ENCODE data around the gene KNSTRN.

KNSTRN gene

DNA sequence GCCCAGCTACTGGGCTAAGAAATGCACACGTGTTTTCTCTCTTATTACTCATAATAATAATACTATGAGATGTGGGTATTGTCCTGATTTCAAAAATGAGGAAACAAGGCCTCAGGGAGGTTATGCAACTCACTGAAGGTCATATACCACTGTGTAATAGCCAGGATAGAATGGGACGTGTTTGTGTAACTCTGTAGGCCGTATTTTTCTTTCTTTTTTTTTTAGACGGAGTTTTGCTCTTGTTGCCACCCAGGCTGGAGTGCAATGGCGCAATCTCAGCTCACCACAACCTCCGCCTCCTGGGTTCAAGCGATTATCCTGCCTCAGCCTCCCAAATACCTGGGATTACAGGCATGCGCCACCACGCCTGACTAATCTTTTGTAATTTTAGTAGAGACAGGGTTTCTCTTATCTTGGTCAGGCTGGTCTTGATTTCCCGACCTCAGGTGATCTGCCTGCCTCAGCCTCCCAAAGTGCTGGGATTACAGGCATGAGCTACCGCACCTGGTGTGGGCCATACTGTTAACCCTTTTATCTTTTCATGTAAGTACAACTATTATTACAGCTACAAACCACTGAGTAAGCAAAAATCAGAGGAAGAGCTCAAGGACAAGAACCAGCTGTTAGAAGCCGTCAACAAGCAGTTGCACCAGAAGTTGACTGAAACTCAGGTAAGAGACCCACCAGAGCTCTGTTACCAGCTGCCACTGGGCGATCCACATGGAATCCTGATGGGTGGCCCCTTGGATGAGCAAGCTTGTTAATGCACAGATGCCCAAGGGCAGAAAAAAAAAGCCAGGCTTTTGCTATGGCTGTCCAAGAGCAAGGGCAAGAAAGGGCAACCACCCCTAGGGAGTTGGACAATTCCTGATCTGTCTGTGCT, 6.7 kb downstream of the KNSTRN start:
- FAIRE-seq (no peak), DNase-seq (ENCODE audit: insufficient read length) (no peak)
- TF ChIP-seq POLR2AphosphoS5 (IDR thresholded peaks at IDR 0.05; ENCODE audit: low read depth, low read length), result no peak
- no peak for TF ChIP-seq TAF1 (IDR thresholded peaks at IDR 0.05; ENCODE audit: borderline replicate concordance, low read depth, low read length)
- TF ChIP-seq POLR2A (IDR thresholded peaks at IDR 0.05; ENCODE audit: low read depth, low read length), result no peak

DNA sequence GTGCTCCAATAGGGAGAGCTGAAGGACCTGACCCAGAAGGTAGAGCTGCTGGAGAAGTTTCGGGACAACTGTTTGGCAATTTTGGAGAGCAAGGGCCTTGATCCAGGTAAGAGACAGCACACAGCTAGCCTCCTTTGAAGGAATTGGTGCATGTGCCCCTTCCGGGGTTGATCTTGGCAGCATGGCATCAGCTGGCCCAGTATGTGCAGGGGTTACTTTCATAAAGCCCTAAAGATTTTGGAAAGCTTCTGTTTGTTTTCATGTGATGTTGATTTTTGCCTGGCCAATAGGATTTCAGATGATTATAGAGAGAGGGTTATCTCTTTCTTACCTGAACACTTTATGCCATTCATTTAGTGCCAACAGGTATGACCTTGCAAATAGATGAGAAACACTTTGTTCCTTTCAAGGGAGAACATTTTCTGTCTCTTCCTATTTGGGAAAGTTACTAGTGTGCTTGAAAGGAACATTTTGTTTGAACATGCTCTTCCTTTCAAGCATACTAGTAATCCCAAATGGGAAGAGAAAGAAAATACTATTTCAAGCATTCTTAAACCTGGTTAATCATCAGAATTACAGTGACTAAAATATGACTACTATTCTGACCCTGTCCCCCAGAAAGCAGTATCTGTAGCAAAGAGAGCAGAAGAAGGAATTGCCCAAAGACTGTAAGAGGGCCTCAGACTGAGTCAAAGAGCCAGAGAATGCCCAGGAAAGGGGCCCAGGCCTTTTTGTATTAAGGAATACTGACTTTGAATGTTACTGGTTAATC, 7.5 kb downstream of the KNSTRN start:
- no peak for TF ChIP-seq POLR2AphosphoS5 (IDR thresholded peaks at IDR 0.05; ENCODE audit: low read depth, low read length)
- no peak for TF ChIP-seq POLR2A (IDR thresholded peaks at IDR 0.05; ENCODE audit: low read depth, low read length)
- no peak for TF ChIP-seq TAF1 (IDR thresholded peaks at IDR 0.05; ENCODE audit: borderline replicate concordance, low read depth, low read length)
- FAIRE-seq, result no peak
- DNase-seq (ENCODE audit: insufficient read length), result no peak

DNA sequence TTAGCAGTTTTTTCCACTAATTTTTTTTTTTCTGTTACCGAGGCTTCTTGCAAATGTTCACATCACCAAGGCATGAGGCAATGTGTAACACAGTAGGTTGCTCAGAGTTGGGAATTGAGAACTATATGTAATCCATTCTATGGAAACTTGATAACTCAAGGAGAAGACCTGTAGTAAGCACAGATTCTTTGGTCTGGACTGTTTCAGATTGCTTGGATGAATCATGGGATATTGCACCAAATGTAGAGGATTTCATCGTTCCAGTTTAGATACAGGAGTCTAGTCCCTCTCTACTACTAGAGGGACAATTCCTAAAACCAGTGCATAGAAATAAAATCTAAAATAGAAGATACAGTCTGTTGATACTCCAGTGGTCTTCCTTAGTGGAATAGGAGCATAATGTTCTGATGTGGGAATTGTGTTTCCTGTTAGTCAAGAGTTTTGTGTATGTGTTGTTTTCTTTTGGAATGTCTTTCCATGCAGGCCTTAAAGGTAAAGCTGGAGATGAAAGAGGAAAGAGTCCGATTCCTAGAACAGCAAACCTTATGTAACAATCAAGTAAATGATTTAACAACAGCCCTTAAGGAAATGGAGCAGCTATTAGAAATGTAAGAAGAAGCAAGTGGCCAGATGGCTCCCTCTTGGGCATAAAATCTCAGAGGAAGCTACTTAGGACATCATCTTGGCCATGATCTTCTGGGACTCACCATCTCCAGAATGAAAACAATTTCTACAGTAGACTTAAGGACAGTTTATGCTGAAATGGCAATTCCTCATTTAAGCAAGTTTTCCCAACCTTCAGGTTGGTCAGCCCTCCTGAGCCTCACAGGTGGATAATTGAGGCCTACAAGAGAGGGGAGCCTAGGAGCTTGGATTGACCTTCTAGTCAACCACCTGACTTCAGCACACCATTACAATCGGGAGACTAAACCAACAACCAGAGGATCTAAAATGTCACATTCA, 10.7 kb downstream of the KNSTRN start:
- FAIRE-seq, result no peak
- no peak for TF ChIP-seq POLR2AphosphoS5 (IDR thresholded peaks at IDR 0.05; ENCODE audit: low read depth, low read length)
- no peak for TF ChIP-seq POLR2A (IDR thresholded peaks at IDR 0.05; ENCODE audit: low read depth, low read length)
- TF ChIP-seq TAF1 (IDR thresholded peaks at IDR 0.05; ENCODE audit: borderline replicate concordance, low read depth, low read length), result no peak
- DNase-seq (ENCODE audit: insufficient read length), result no peak

DNA sequence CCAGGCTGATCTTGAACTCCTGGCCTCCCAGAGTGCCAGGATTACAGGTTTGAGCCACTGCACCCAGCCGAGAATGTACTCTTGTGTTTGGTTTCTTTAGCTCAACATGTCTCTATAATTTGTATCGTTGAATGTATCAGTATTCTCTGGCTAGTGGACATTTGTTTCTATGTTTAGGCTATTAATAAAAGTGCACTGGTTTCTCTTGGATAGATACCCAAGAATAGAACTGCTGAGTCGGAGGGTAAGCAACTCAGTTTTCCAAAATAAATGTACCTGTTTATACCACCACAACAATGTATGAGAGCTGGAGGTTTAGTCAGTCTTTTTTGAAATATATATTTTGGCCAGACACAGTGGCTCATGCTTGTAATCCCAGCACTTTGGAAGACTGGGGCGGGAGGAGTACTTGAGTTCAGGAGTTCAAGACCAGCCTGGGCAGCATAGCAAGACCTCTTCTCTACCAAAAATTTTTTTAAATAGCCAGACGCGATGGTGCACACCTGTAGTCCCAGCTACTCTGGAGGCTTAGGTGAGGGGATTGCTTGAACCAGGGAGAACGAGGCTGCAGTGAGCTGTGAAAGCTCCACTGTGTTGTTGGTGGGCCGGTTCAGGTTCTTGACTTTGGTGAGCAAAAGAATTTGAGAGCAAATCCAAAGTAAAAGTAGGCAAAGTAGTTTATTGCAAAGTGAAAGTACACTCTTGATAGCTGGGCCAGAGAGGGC, 15.3 kb downstream of the KNSTRN start:
- FAIRE-seq (no peak), DNase-seq (ENCODE audit: insufficient read length) (no peak)
- TF ChIP-seq TAF1 (IDR thresholded peaks at IDR 0.05; ENCODE audit: borderline replicate concordance, low read depth, low read length), result no peak
- no peak for TF ChIP-seq POLR2AphosphoS5 (IDR thresholded peaks at IDR 0.05; ENCODE audit: low read depth, low read length)
- TF ChIP-seq POLR2A (IDR thresholded peaks at IDR 0.05; ENCODE audit: low read depth, low read length), result no peak

DNA sequence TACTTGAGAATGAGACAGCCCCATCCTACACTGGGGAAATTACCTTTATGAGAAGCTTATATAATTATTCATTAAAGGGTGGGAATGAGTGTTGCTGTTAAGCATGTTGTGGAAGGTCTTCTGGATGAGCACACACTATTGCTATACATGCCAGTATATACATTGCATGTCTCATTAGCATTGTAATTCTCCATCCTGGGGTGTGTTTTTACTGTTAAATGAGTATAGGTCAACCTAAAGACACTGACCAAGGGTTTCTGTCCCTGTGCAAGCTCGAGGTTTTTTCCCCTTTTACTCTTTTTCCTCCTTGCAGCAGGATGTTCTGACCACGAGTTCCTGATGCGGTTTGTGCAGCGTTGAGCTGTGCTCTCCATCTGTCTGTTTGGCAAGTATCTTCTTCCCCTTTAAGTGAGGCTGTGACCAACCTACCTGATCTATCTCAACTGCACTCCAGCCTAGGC, 15.9 kb downstream of the KNSTRN start:
- TF ChIP-seq POLR2AphosphoS5 (IDR thresholded peaks at IDR 0.05; ENCODE audit: low read depth, low read length), result no peak
- no peak for TF ChIP-seq POLR2A (IDR thresholded peaks at IDR 0.05; ENCODE audit: low read depth, low read length)
- TF ChIP-seq TAF1 (IDR thresholded peaks at IDR 0.05; ENCODE audit: borderline replicate concordance, low read depth, low read length), result no peak
- FAIRE-seq (peak; percentile 79), DNase-seq (ENCODE audit: insufficient read length) (no peak)

DNA sequence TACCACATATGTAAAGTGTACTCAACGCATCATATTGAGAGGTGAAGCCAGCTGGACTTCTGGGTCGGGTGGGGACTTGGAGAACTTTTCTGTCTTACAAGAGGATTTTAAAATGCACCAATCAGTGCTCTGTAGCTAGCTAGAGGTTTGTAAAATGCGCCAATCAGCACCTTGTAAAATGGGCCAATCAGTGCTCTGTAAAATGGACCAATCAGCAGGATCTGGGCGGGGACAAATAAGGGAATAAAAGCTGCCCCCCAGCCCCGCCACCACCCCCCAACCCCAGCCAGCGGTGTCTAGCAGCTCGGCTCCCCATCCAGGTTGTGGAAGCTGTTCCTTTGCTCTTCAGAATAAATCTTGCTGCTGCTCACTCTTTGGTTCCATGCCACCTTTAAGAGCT, 16.8 kb downstream of the KNSTRN start:
- no peak for FAIRE-seq
- TF ChIP-seq POLR2AphosphoS5 (IDR thresholded peaks at IDR 0.05; ENCODE audit: low read depth, low read length), result no peak
- TF ChIP-seq POLR2A (IDR thresholded peaks at IDR 0.05; ENCODE audit: low read depth, low read length), result no peak
- TF ChIP-seq TAF1 (IDR thresholded peaks at IDR 0.05; ENCODE audit: borderline replicate concordance, low read depth, low read length), result no peak

DNA sequence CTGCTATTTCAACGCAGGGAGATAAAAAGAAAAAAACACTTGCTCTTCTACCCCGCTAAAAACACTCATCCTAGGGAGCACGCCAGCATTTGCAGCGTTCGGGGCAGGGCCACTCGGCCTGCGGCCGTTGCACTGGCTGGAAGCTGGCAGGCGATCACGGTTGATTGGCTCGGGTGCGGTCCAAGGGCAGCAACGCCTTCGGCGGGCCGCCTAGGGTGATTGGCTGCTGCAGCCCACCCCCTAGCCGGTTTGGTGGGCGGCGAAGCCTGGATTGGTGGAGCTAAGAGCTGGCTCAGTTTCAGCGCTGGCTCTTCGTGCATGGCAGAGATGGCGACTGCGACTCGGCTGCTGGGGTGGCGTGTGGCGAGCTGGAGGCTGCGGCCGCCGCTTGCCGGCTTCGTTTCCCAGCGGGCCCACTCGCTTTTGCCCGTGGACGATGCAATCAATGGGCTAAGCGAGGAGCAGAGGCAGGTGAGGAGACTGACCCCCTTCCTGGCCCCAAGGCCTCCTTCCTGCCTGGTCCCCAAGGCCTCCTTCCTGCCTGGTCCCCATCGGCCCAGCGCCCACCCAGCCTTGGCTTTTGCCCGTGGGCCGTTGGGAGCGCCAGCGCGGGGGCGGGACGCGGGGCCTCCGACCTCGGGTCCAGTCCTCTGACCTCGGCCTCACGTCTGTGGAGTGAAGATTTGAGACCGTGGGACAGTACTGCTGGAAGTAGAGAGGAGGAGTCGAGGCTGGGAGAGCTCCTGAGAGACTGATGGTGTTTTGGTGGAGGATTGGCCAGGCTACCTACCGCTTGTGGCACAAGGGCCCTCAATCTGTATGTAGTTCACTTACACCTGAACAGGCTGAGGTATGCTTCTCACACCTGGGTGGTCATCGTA, 23.2 kb downstream of the KNSTRN start, which contains the start of gene IVD:
TSS of gene IVD (plus strand) at position 295 of the 881 bp plus-strand sequence. CDS start at position 328, 33 bp downstream.
- DNase-seq (ENCODE audit: insufficient read length) (peak; percentile 98), FAIRE-seq (peak; percentile 100)
- TF ChIP-seq POLR2A (IDR thresholded peaks at IDR 0.05; ENCODE audit: low read depth, low read length) (peak; percentile 86), TAF1 (IDR thresholded peaks at IDR 0.05; ENCODE audit: borderline replicate concordance, low read depth, low read length) (peak; percentile 79), POLR2AphosphoS5 (IDR thresholded peaks at IDR 0.05; ENCODE audit: low read depth, low read length) (peak; percentile 74; the same call in 1 of the 2 replicates)

More for the DNA sequence above, 16.8 kb downstream of the KNSTRN start:
- no peak for DNase-seq (ENCODE audit: insufficient read length)

DNA sequence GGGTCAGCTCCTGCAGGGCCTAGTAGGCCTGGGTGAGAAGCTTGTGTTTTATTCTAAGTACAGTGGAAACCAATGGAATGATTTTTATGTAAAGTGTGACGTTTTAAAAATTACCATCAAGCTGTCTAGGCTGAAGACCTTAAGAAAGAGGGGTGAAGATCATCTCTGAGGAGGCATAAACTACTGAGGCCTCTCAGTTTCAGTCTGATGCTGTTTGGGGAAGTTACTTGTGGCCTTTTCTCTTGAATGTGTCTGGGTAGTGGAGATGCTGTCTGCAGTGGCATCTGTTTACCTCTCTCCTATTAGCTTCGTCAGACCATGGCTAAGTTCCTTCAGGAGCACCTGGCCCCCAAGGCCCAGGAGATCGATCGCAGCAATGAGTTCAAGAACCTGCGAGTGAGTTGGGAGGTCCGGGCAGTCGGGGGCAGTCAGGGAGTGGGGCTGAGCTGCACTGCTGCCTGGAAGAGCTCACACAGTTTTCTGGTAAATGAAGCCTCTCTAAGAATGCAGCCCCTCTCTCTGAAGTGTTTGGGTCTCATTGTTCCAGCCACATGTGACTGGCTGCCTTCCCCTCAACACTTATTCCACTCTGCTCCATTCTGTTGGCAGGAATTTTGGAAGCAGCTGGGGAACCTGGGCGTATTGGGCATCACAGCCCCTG, 24.9 kb downstream of the KNSTRN start:
- FAIRE-seq, result peak; percentile 95
- DNase-seq (ENCODE audit: insufficient read length), result peak; percentile 50
- TF ChIP-seq POLR2AphosphoS5 (IDR thresholded peaks at IDR 0.05; ENCODE audit: low read depth, low read length) (no peak), POLR2A (IDR thresholded peaks at IDR 0.05; ENCODE audit: low read depth, low read length) (no peak), TAF1 (IDR thresholded peaks at IDR 0.05; ENCODE audit: borderline replicate concordance, low read depth, low read length) (no peak)

DNA sequence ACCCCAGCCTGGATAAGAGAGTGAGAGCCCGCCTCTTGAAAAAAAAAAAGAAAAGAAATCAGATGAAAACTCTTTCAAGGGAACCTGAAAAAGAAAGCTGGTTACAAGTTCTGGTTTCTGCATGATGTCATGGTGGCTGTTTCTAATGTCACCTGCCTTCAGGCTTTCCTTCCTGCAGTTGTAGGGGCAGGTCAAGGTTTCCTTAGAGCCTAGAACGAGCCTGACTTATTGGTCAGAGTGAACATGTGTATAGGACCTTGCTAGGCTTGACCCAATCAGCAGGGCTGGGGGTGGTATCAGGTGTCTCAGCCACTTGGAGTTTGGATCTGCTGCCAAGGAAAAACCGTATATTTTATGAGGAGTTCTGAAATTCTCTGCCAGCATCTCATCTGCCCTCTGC, 26.8 kb downstream of the KNSTRN start:
- DNase-seq (ENCODE audit: insufficient read length), result peak; percentile 55
- peak; percentile 57 for FAIRE-seq
- TF ChIP-seq TAF1 (IDR thresholded peaks at IDR 0.05; ENCODE audit: borderline replicate concordance, low read depth, low read length), result no peak
- TF ChIP-seq POLR2A (IDR thresholded peaks at IDR 0.05; ENCODE audit: low read depth, low read length), result no peak
- no peak for TF ChIP-seq POLR2AphosphoS5 (IDR thresholded peaks at IDR 0.05; ENCODE audit: low read depth, low read length)

Data from GM12892 (cell line).